ENCODE results near the gene MRTFA. TPM values are rescaled to one million over a fixed set of nuclear protein-coding genes. Genes with fewer than 3 reads are reported as not detected.
"Not testable (repeated sequence)": the region's sequence is repeated elsewhere in the genome, so short reads cannot be mapped to it uniquely, and the experiment has no call there.

The MRTFA gene
- total RNA-seq, 1 donor from 2014 or later, result 68.4 TPM

GRCh38 chr22:40557972-40558371 lies 78.5 kb downstream of the MRTFA start:
- no peak overlapping the region for H3K4me3 Mint-ChIP-seq (ENCODE audit: unreplicated experiment)
- no peaks in the 10 kb centered on the region for H3K9me3 Mint-ChIP-seq (ENCODE audit: unreplicated experiment)
- no peaks in the 10 kb centered on the region for H3K27me3 Mint-ChIP-seq (ENCODE audit: unreplicated experiment)
- no peak overlapping the region for H3K27ac Mint-ChIP-seq (ENCODE audit: unreplicated experiment)
- no peak for TF ChIP-seq CTCF (IDR thresholded peaks at IDR 0.05; ENCODE audit: unreplicated experiment)
- no peak for DNase-seq (ENCODE audit: low spot score)
- H3K4me1 Mint-ChIP-seq (ENCODE audit: unreplicated experiment), result peaks cover 10% of the 10 kb centered on the region
- peaks cover 14% of the 10 kb centered on the region for H3K36me3 Mint-ChIP-seq (ENCODE audit: low read depth, unreplicated experiment)

GRCh38 chr22:40556641-40557040 lies 79.9 kb downstream of the MRTFA start:
- H3K36me3 Mint-ChIP-seq (ENCODE audit: low read depth, unreplicated experiment), result peaks cover 26% of the 10 kb centered on the region
- peaks cover 8% of the 10 kb centered on the region for H3K4me1 Mint-ChIP-seq (ENCODE audit: unreplicated experiment)
- H3K4me3 Mint-ChIP-seq (ENCODE audit: unreplicated experiment), result no peak overlapping the region
- no peaks in the 10 kb centered on the region for H3K9me3 Mint-ChIP-seq (ENCODE audit: unreplicated experiment)
- H3K27me3 Mint-ChIP-seq (ENCODE audit: unreplicated experiment), result peaks cover 2% of the 10 kb centered on the region
- no peak overlapping the region for H3K27ac Mint-ChIP-seq (ENCODE audit: unreplicated experiment)
- TF ChIP-seq CTCF (IDR thresholded peaks at IDR 0.05; ENCODE audit: unreplicated experiment), result no peak
- no peak for DNase-seq (ENCODE audit: low spot score)

- H3K4me3 Mint-ChIP-seq (ENCODE audit: unreplicated experiment); H3K27ac Mint-ChIP-seq (ENCODE audit: unreplicated experiment); H3K9me3 Mint-ChIP-seq (ENCODE audit: unreplicated experiment); DNase-seq (ENCODE audit: low spot score); H3K27me3 Mint-ChIP-seq (ENCODE audit: unreplicated experiment); H3K4me1 Mint-ChIP-seq (ENCODE audit: unreplicated experiment): not testable (repeated sequence)
- peaks cover 26% of the 10 kb centered on the region for H3K36me3 Mint-ChIP-seq (ENCODE audit: low read depth, unreplicated experiment)
Observed at GRCh38 chr22:40554023-40554422, 82.5 kb downstream of the MRTFA start.

- DNase-seq (ENCODE audit: low spot score), result no peak
- H3K27me3 Mint-ChIP-seq (ENCODE audit: unreplicated experiment), result peaks cover 2% of the 10 kb centered on the region
- no peak for TF ChIP-seq CTCF (IDR thresholded peaks at IDR 0.05; ENCODE audit: unreplicated experiment)
- H3K9me3 Mint-ChIP-seq (ENCODE audit: unreplicated experiment), result no peaks in the 10 kb centered on the region
- H3K36me3 Mint-ChIP-seq (ENCODE audit: low read depth, unreplicated experiment), result peaks cover 26% of the 10 kb centered on the region
- peaks cover 5% of the 10 kb centered on the region for H3K4me1 Mint-ChIP-seq (ENCODE audit: unreplicated experiment)
- H3K27ac Mint-ChIP-seq (ENCODE audit: unreplicated experiment), result no peak overlapping the region
- H3K4me3 Mint-ChIP-seq (ENCODE audit: unreplicated experiment), result peak overlapping the region; percentile 11
Observed at GRCh38 chr22:40553014-40553554, 83.4 kb downstream of the MRTFA start.

GRCh38 chr22:40552070-40552469 lies 84.4 kb downstream of the MRTFA start:
- TF ChIP-seq CTCF (IDR thresholded peaks at IDR 0.05; ENCODE audit: unreplicated experiment), result no peak
- Mint-ChIP-seq H3K4me1 (ENCODE audit: unreplicated experiment) (peaks cover 8% of the 10 kb centered on the region), H3K9me3 (ENCODE audit: unreplicated experiment) (no peaks in the 10 kb centered on the region), H3K4me3 (ENCODE audit: unreplicated experiment) (no peak overlapping the region), H3K27me3 (ENCODE audit: unreplicated experiment) (peaks cover 2% of the 10 kb centered on the region), H3K27ac (ENCODE audit: unreplicated experiment) (no peak overlapping the region), H3K36me3 (ENCODE audit: low read depth, unreplicated experiment) (peaks cover 29% of the 10 kb centered on the region)
- no peak for DNase-seq (ENCODE audit: low spot score)
